COLO668 (cell line): ENCODE measurements around the gene TSPAN3.

Experiments
- DNase-seq: peaks from one replicate; lab custom pipeline; 2025; ENCODE audit not compliant: unreplicated experiment; lab: John Stamatoyannopoulos, UW

The TSPAN3 gene

GRCh38 chr15:77012117-77012712, 58.7 kb downstream of the TSPAN3 start:
- no peak for DNase-seq

- DNase-seq = no peak
Measured at GRCh38 chr15:77010857-77011256, 60.1 kb downstream of the TSPAN3 start.

- DNase-seq = peak; percentile 12
Measured at GRCh38 chr15:77010312-77010686, 60.6 kb downstream of the TSPAN3 start.

- DNase-seq = no peak
Measured at GRCh38 chr15:77009646-77010311, 61.1 kb downstream of the TSPAN3 start.

GRCh38 chr15:77009176-77009575, 61.7 kb downstream of the TSPAN3 start:
- no peak for DNase-seq

- no peak for DNase-seq
Measured at GRCh38 chr15:77004189-77004588, 66.7 kb downstream of the TSPAN3 start.

- no peak for DNase-seq
Measured at GRCh38 chr15:77002954-77003912, 67.7 kb downstream of the TSPAN3 start.

- no peak for DNase-seq
Measured at GRCh38 chr15:77002436-77002835, 68.5 kb downstream of the TSPAN3 start.

GRCh38 chr15:77001966-77002365, 68.9 kb downstream of the TSPAN3 start:
- no peak for DNase-seq

- DNase-seq = no peak
Measured at GRCh38 chr15:77001351-77001750, 69.6 kb downstream of the TSPAN3 start.

- no peak for DNase-seq
Measured at GRCh38 chr15:76999996-77000395, 70.9 kb downstream of the TSPAN3 start.

- no peak for DNase-seq
Measured at GRCh38 chr15:76998663-76999285, 72.1 kb downstream of the TSPAN3 start.

GRCh38 chr15:76996526-76997401, 74.1 kb downstream of the TSPAN3 start:
- DNase-seq = no peak

GRCh38 chr15:76996076-76996525, 74.8 kb downstream of the TSPAN3 start:
- DNase-seq = no peak

- no peak for DNase-seq
Measured at GRCh38 chr15:76994971-76995945, 75.7 kb downstream of the TSPAN3 start, which contains the start of gene PSTPIP1. Gene PSTPIP1 (plus strand): TSS chr15:76995126. CDS start chr15:76995574, 448 bp downstream.

- no peak for DNase-seq
Measured at GRCh38 chr15:76994496-76994895, 76.4 kb downstream of the TSPAN3 start.

GRCh38 chr15:76994001-76994400, 76.9 kb downstream of the TSPAN3 start:
- no peak for DNase-seq

GRCh38 chr15:76993114-76993725, 77.7 kb downstream of the TSPAN3 start:
- no peak for DNase-seq
